Esophagus squamous epithelium (tissue), 5 donors: Measurements from ENCODE around the gene EFCAB5. TPM values are rescaled to one million over a fixed set of nuclear protein-coding genes. Genes with fewer than 3 reads are reported as not detected.
"Not testable (repeated sequence)": the region's sequence is repeated elsewhere in the genome, so short reads cannot be mapped to it uniquely, and the experiment has no call there.

Source experiments
- DNase-seq: peaks from one replicate; lab custom pipeline; 2025; lab: John Stamatoyannopoulos, UW
- H3K27ac ChIP-seq, 4 donors: fragments of 200-600 bp; sonication (generic); one replicate each; pipeline ENCODE4 v1.5.1; 2016 to 2019; ENCODE audit warnings: mild to moderate bottlenecking in 1 of 4
- H3K27me3 ChIP-seq, 4 donors: fragments of 200-600 bp; sonication (generic); 1 replicate in 3 of 4; 2 replicates in 1 of 4; pipeline versions ENCODE4 v1.5.1 to v1.6.0; 2017 to 2021; ENCODE audit warnings: antibody characterized with exemption in 1 of 4
- H3K36me3 ChIP-seq, 3 donors: fragments of 200-600 bp; sonication (generic); one replicate each; pipeline ENCODE4 v1.5.1; 2016 to 2019
- H3K4me1 ChIP-seq, 3 donors: fragments of 200-600 bp; sonication (generic); one replicate each; pipeline ENCODE4 v1.5.1; 2017 to 2019
- H3K4me3 ChIP-seq, 4 donors: fragments of 200-600 bp; sonication (generic); 1 replicate in 3 of 4; 2 replicates in 1 of 4; pipeline ENCODE4 v1.5.1; 2016 to 2019; ENCODE audit warnings: mild to moderate bottlenecking in 2 of 4, moderate library complexity in 1 of 4
- H3K9me3 ChIP-seq, 3 donors: fragments of 200-600 bp; sonication (generic); one replicate each; pipeline ENCODE4 v1.5.1; 2016 to 2019
- POLR2A ChIP-seq, 4 donors: fragments of 450-650 bp; IDR thresholded peaks; one replicate each; pipeline ENCODE4 v1.6.1; 2017; ENCODE audit warnings: antibody characterized with exemption in 4 of 4, mild to moderate bottlenecking in 4 of 4, moderate library complexity in 3 of 4
- WGBS, 2 donors: methylation state at CpG; one replicate each; pipeline ENCODE4 v1.1.5; 2018; 5-methylcytosine and 5-hydroxymethylcytosine counted together
- intact Hi-C: fragments of 100-400 bp; cut with DNase I; formaldehyde crosslinking; loops from one replicate; pipeline ENCODE4 v1.15.0; 2022
- total RNA-seq, 4 donors: library from RNA; depleted of rRNA; stranded (reverse); fragments of >200 nt; gene quantifications; one replicate each; pipeline ENCODE4 v1.1.0, GENCODE V29; 2016
- TF ChIP-seq, protein P1 (sequence below), 6 experiments: fragments of 450-650 bp in 4 of 6; fragments of 200-600 bp in 2 of 6; sonication (generic) in 2 of 6; IDR thresholded peaks; one replicate each; pipeline ENCODE4 v1.5.1; 2016 to 2019; ENCODE audit warnings: antibody characterized with exemption in 6 of 6, mild to moderate bottlenecking in 4 of 6, moderate library complexity in 4 of 6
- donor health status: DM: yes; HTN: yes; CAD: no.

The EFCAB5 gene
- total RNA-seq, 4 donors from 2014 or later: 0.19 TPM; not detected in 3

DNA sequence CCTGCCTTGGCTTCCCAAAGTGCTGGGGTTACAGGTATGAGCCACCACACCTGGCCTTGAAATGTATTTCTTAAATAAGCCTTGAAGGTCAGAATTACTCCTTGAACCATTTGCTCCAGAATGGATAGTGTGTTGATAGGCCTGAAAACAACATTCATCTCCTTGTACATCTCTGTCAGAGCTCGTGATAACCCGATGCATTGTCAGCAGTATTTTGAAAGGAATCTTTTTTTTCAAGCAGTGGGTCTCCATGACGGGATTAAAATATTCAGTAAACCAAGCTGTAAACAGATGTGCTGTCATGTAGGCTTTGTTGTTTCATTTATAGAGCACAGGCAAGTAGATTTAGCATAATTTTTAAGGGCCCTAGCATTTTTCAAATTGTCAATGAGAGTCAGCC lies 191.8 kb downstream of the EFCAB5 start:
- H3K27ac ChIP-seq: no peak overlapping the region
- TF ChIP-seq, protein P1, sequence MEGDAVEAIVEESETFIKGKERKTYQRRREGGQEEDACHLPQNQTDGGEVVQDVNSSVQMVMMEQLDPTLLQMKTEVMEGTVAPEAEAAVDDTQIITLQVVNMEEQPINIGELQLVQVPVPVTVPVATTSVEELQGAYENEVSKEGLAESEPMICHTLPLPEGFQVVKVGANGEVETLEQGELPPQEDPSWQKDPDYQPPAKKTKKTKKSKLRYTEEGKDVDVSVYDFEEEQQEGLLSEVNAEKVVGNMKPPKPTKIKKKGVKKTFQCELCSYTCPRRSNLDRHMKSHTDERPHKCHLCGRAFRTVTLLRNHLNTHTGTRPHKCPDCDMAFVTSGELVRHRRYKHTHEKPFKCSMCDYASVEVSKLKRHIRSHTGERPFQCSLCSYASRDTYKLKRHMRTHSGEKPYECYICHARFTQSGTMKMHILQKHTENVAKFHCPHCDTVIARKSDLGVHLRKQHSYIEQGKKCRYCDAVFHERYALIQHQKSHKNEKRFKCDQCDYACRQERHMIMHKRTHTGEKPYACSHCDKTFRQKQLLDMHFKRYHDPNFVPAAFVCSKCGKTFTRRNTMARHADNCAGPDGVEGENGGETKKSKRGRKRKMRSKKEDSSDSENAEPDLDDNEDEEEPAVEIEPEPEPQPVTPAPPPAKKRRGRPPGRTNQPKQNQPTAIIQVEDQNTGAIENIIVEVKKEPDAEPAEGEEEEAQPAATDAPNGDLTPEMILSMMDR (IDR thresholded peaks at IDR 0.05): no peak
- no peak for TF ChIP-seq POLR2A (IDR thresholded peaks at IDR 0.05)
- no peak overlapping the region for H3K4me3 ChIP-seq
- peaks cover 0 to 62% (median 3%) of the 10 kb centered on the region in 3 donors for H3K36me3 ChIP-seq
- H3K9me3 ChIP-seq: no peaks in the 10 kb centered on the region
- 91 to 93% methylated on average over 3 of the region's 3 CpGs for WGBS, 2 donors
- intact Hi-C loops: no loop called here
- peaks cover 0 to 12% (median 0%) of the 10 kb centered on the region in 3 donors for H3K4me1 ChIP-seq
- H3K27me3 ChIP-seq: no peaks in the 10 kb centered on the region
- DNase-seq: no peak

DNA sequence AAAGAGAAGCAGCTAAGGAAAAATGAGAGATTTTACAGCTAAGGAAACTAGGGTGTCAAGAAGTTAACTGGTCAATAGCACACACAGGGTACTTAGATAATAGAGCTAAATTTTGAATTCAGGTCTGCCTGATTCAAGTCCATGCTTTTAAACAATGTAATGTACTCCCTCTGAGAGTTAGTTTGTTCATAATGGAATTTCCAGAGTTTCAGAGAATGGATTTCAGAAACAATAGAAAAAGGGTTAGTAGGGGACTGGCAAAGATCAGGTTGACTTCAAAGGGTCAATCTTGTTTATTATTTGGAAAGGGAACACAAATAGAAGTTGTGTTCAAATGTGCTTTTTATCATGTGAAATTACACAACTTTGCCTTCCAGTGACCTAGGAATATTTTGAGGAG lies 193.1 kb downstream of the EFCAB5 start:
- H3K27ac ChIP-seq: no peak overlapping the region
- DNase-seq: no peak
- peaks cover 0 to 52% (median 0%) of the 10 kb centered on the region in 3 donors for H3K36me3 ChIP-seq
- intact Hi-C loops: no loop called here
- H3K27me3 ChIP-seq: no peaks in the 10 kb centered on the region
- H3K4me3 ChIP-seq: no peak overlapping the region
- TF ChIP-seq, protein P1 (IDR thresholded peaks at IDR 0.05): no peak
- TF ChIP-seq POLR2A (IDR thresholded peaks at IDR 0.05): no peak
- H3K4me1 ChIP-seq: peaks cover 0 to 13% (median 0%) of the 10 kb centered on the region in 3 donors
- no peaks in the 10 kb centered on the region for H3K9me3 ChIP-seq

GRCh38 chr17:30137158-30137557 lies 195.7 kb downstream of the EFCAB5 start:
- Histone ChIP-seq H3K27ac (no peak overlapping the region), H3K4me3 (no peak overlapping the region), H3K36me3 (peaks cover 0 to 34% (median 0%) of the 10 kb centered on the region in 3 donors), H3K4me1 (peaks cover 0 to 13% (median 0%) of the 10 kb centered on the region in 3 donors), H3K27me3 (no peaks in the 10 kb centered on the region), H3K9me3 (no peaks in the 10 kb centered on the region)
- no peak for DNase-seq
- intact Hi-C loops: no loop called here
- TF ChIP-seq, protein P1 (IDR thresholded peaks at IDR 0.05): no peak
- no peak for TF ChIP-seq POLR2A (IDR thresholded peaks at IDR 0.05)
- WGBS, 2 donors: 82 to 86% methylated on average over 3 of the region's 3 CpGs

DNA sequence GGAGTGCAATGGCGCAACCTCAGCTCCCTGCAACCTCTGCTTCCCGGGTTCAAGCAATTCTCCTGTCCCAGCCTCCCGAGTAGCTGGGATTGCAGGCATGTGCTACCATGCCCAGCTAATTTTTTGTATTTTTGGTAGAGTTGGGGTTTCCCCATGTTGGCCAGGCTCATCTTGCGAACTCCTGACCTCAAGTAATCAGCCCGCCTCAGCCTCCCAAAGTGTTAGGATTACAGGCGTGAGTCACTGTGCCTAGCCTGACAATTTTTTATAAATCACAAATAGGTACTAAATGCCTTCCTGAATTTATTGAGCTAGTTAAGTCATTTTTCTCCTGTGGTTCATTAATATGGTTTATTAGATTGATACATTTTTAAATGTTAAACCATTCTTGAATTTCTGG lies 206.4 kb downstream of the EFCAB5 start:
- 51 to 52% methylated on average over 6 of the region's 6 CpGs for WGBS, 2 donors
- Histone ChIP-seq H3K27ac (peak overlapping the region in 2 of 4 donors; percentile 50 to 60), H3K4me1 (peaks cover 9 to 41% (median 22%) of the 10 kb centered on the region in 3 donors)
- DNase-seq, H3K9me3 ChIP-seq, H3K4me3 ChIP-seq, H3K36me3 ChIP-seq, H3K27me3 ChIP-seq, intact Hi-C loops: not testable (repeated sequence)

GRCh38 chr17:30148376-30148775 lies 206.9 kb downstream of the EFCAB5 start:
- no peaks in the 10 kb centered on the region for H3K27me3 ChIP-seq
- WGBS, 2 donors: 47 to 62% methylated on average over 1 of the region's 1 CpG
- no peak for DNase-seq
- H3K36me3 ChIP-seq: peaks cover 0 to 8% (median 0%) of the 10 kb centered on the region in 3 donors
- H3K27ac ChIP-seq: peak overlapping the region in 2 of 4 donors; percentile 50 to 60
- no peaks in the 10 kb centered on the region for H3K9me3 ChIP-seq
- H3K4me1 ChIP-seq: peaks cover 9 to 41% (median 22%) of the 10 kb centered on the region in 3 donors
- H3K4me3 ChIP-seq: no peak overlapping the region
- TF ChIP-seq, protein P1 (IDR thresholded peaks at IDR 0.05): no peak
- no peak for TF ChIP-seq POLR2A (IDR thresholded peaks at IDR 0.05)
- intact Hi-C loops: no loop called here

DNA sequence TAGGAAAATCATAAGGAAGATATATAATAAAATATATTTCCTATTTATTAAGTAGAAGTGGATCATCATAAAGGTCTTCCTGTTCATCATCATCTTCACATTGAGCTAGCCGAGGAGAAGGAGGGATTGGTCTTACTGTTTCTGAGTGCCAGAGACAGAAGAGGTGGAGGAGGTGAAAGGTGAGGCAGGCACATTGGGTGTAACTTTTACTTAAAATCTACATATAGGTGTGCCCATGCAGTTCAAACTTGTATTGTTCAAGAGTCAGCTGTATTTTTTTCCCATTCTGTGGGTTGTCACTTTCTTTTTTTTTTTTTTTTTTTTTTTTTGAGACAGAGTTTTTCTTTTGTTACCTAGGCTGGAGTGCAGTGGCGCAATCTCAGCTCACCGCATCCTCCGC lies 210.0 kb downstream of the EFCAB5 start:
- WGBS, 2 donors: 80 to 83% methylated on average over 1 to 3 of the region's 4 CpGs
- no peak for DNase-seq

More for the DNA sequence above, 210.0 kb downstream of the EFCAB5 start:
- H3K9me3 ChIP-seq: no peaks in the 10 kb centered on the region
- no peaks in the 10 kb centered on the region for H3K27me3 ChIP-seq
- peaks cover 9 to 40% (median 21%) of the 10 kb centered on the region in 3 donors for H3K4me1 ChIP-seq
- no peak overlapping the region for H3K4me3 ChIP-seq
- intact Hi-C loops: no loop called here
- TF ChIP-seq POLR2A (IDR thresholded peaks at IDR 0.05): no peak
- TF ChIP-seq, protein P1 (IDR thresholded peaks at IDR 0.05): no peak
- H3K27ac ChIP-seq: peak overlapping the region in 1 of 4 donors; percentile 33
- peaks cover 0 to 12% (median 0%) of the 10 kb centered on the region in 3 donors for H3K36me3 ChIP-seq
